ENCODE results near the gene STK33. TPM values are rescaled to one million over a fixed set of nuclear protein-coding genes. Genes with fewer than 3 reads are reported as not detected.
A peak's percentile ranks its signal among the peaks of the same experiment; 100 is the strongest.

STK33 gene
- total and polyA plus RNA-seq, 2 donors = 10.5 to 13.3 TPM

DNA sequence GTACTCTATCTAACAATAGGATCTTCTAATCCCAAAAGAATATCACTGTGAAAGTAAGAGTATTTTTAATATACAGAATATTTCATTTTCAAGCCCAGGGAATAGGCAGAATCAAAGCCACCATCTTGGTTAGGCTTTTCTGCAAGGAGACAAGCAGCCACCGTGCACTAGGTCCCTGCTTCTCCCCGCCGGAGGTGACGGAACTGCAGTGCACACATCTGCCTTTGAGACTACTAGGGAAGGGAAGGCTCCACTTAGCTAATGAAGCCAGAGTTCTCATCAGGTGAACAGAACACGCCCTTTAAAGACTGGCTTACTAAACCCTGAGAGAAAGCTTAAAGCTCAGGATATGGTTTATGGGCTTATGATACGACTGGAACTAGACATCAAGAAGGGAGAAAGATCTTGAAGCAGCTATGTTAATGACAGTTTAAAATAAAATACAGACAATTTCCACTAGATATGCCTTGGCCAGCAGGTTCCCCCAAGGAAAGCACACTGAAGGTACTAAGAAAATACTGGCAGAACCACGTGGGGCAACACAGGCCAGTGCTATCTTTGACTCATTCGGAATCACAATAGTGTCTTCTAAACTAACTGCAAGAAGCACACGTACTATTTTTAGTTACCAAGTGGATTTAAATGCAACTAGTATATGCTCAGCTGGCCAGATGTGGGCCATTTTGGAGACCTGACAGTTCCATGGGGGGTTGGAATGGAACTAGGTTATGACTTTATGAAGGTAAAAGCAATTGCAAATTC is 203.0 kb downstream of the STK33 start:
- H3K27me3 ChIP-seq (ENCODE audit: control insufficient read depth in 2 of 2, insufficient read depth in 1 of 2, low read length in 1 of 2) = no peaks in the 10 kb centered on the region
- H3K9me3 ChIP-seq (ENCODE audit: control insufficient read depth in 2 of 2, insufficient read depth in 1 of 2, low read length in 1 of 2) = no peaks in the 10 kb centered on the region
- H3K36me3 ChIP-seq (ENCODE audit: control insufficient read depth in 2 of 2, insufficient read depth in 2 of 2, low read length in 1 of 2) = no peaks in the 10 kb centered on the region
- H3K4me1 ChIP-seq (ENCODE audit: control insufficient read depth in 2 of 2, insufficient read depth in 2 of 2, low read length in 2 of 2) = peaks cover 0 to 12% of the 10 kb centered on the region in 2 donors
- H3K27ac ChIP-seq (ENCODE audit: low read depth in 1 of 2, low read length in 1 of 2) = no peak overlapping the region
- H3K4me3 ChIP-seq (ENCODE audit: low read length in 2 of 2) = no peak overlapping the region
- no peak for DNase-seq (ENCODE audit: low read depth in 6 of 9, low spot score in 9 of 9)
- 97% methylated on average over 9 of the region's 9 CpGs for WGBS

GRCh38 chr11:8389029-8389996 is 204.7 kb downstream of the STK33 start:
- 79% methylated on average over 11 of the region's 11 CpGs for WGBS
- Histone ChIP-seq H3K4me1 (ENCODE audit: control insufficient read depth in 2 of 2, insufficient read depth in 2 of 2, low read length in 2 of 2) (peaks cover 0 to 15% of the 10 kb centered on the region in 2 donors), H3K27ac (ENCODE audit: low read depth in 1 of 2, low read length in 1 of 2) (peak overlapping the region; percentile 33 to 68), H3K4me3 (ENCODE audit: low read length in 2 of 2) (no peak overlapping the region), H3K36me3 (ENCODE audit: control insufficient read depth in 2 of 2, insufficient read depth in 2 of 2, low read length in 1 of 2) (no peaks in the 10 kb centered on the region), H3K9me3 (ENCODE audit: control insufficient read depth in 2 of 2, insufficient read depth in 1 of 2, low read length in 1 of 2) (no peaks in the 10 kb centered on the region), H3K27me3 (ENCODE audit: control insufficient read depth in 2 of 2, insufficient read depth in 1 of 2, low read length in 1 of 2) (no peaks in the 10 kb centered on the region)
- DNase-seq (ENCODE audit: low read depth in 6 of 9, low spot score in 9 of 9) = no peak

- H3K4me1 ChIP-seq (ENCODE audit: control insufficient read depth in 2 of 2, insufficient read depth in 2 of 2, low read length in 2 of 2) = peaks cover 0 to 15% of the 10 kb centered on the region in 2 donors
- no peak overlapping the region for H3K4me3 ChIP-seq (ENCODE audit: low read length in 2 of 2)
- DNase-seq (ENCODE audit: low read depth in 6 of 9, low spot score in 9 of 9) = no peak
- 97% methylated on average over 5 of the region's 5 CpGs for WGBS
- no peaks in the 10 kb centered on the region for H3K9me3 ChIP-seq (ENCODE audit: control insufficient read depth in 2 of 2, insufficient read depth in 1 of 2, low read length in 1 of 2)
- no peaks in the 10 kb centered on the region for H3K27me3 ChIP-seq (ENCODE audit: control insufficient read depth in 2 of 2, insufficient read depth in 1 of 2, low read length in 1 of 2)
- H3K27ac ChIP-seq (ENCODE audit: low read depth in 1 of 2, low read length in 1 of 2) = no peak overlapping the region
- no peaks in the 10 kb centered on the region for H3K36me3 ChIP-seq (ENCODE audit: control insufficient read depth in 2 of 2, insufficient read depth in 2 of 2, low read length in 1 of 2)
Measured at GRCh38 chr11:8387693-8388092, 206.3 kb downstream of the STK33 start.

- H3K27ac ChIP-seq (ENCODE audit: low read depth in 1 of 2, low read length in 1 of 2) = peak overlapping the region in 1 of 2 donors; percentile 55
- peaks cover 0 to 15% of the 10 kb centered on the region in 2 donors for H3K4me1 ChIP-seq (ENCODE audit: control insufficient read depth in 2 of 2, insufficient read depth in 2 of 2, low read length in 2 of 2)
- no peaks in the 10 kb centered on the region for H3K36me3 ChIP-seq (ENCODE audit: control insufficient read depth in 2 of 2, insufficient read depth in 2 of 2, low read length in 1 of 2)
- DNase-seq (ENCODE audit: low read depth in 6 of 9, low spot score in 9 of 9) = no peak
- WGBS = 96% methylated on average over 7 of the region's 7 CpGs
- no peak overlapping the region for H3K4me3 ChIP-seq (ENCODE audit: low read length in 2 of 2)
- no peaks in the 10 kb centered on the region for H3K9me3 ChIP-seq (ENCODE audit: control insufficient read depth in 2 of 2, insufficient read depth in 1 of 2, low read length in 1 of 2)
- no peaks in the 10 kb centered on the region for H3K27me3 ChIP-seq (ENCODE audit: control insufficient read depth in 2 of 2, insufficient read depth in 1 of 2, low read length in 1 of 2)
Measured at GRCh38 chr11:8387141-8387540, 206.9 kb downstream of the STK33 start.

DNA sequence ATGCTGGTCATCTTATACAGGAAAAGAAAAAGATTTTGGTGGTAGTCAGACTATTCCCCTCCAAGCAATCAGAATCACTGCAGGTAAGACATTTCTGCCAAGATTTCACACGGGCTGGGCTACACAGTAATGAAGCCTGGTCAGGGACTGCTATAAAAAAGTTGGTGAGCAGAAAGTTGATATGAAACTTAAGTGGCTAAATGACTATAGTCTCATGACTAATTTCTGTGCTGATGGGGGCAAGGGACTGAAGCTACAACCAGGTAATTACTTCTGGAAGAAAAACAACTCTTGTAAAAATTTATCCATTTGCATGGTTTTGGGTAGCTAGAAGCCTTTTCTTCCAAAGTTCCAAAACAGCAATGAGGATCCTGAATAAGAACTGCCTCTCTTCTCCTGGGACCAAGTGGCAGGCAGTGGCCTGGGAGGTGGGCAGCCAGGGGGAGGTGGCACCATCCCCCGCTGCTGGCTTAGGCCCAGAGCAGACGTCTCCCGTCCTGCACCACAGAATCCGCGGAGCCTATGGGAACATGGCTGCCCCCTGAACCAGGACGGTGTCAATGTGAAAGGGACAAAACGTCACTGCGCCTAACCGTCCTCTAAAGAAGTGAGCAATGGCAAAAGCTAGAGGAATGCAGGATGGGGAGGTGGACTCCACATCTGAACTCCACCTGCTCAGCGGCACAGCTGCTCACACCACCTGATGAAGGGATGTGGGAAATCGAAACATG is 207.7 kb downstream of the STK33 start:
- Histone ChIP-seq H3K36me3 (ENCODE audit: control insufficient read depth in 2 of 2, insufficient read depth in 2 of 2, low read length in 1 of 2) (no peaks in the 10 kb centered on the region), H3K4me1 (ENCODE audit: control insufficient read depth in 2 of 2, insufficient read depth in 2 of 2, low read length in 2 of 2) (peaks cover 0 to 15% of the 10 kb centered on the region in 2 donors), H3K27ac (ENCODE audit: low read depth in 1 of 2, low read length in 1 of 2) (peak overlapping the region in 1 of 2 donors; percentile 55), H3K4me3 (ENCODE audit: low read length in 2 of 2) (no peak overlapping the region), H3K27me3 (ENCODE audit: control insufficient read depth in 2 of 2, insufficient read depth in 1 of 2, low read length in 1 of 2) (no peaks in the 10 kb centered on the region), H3K9me3 (ENCODE audit: control insufficient read depth in 2 of 2, insufficient read depth in 1 of 2, low read length in 1 of 2) (no peaks in the 10 kb centered on the region)
- no peak for DNase-seq (ENCODE audit: low read depth in 6 of 9, low spot score in 9 of 9)
- WGBS = 93% methylated on average over 12 of the region's 12 CpGs

GRCh38 chr11:8384199-8384821 is 209.7 kb downstream of the STK33 start:
- 83% methylated on average over 19 of the region's 19 CpGs for WGBS
- H3K4me3 ChIP-seq (ENCODE audit: low read length in 2 of 2) = no peak overlapping the region
- no peaks in the 10 kb centered on the region for H3K27me3 ChIP-seq (ENCODE audit: control insufficient read depth in 2 of 2, insufficient read depth in 1 of 2, low read length in 1 of 2)
- peaks cover 0 to 15% of the 10 kb centered on the region in 2 donors for H3K4me1 ChIP-seq (ENCODE audit: control insufficient read depth in 2 of 2, insufficient read depth in 2 of 2, low read length in 2 of 2)
- H3K9me3 ChIP-seq (ENCODE audit: control insufficient read depth in 2 of 2, insufficient read depth in 1 of 2, low read length in 1 of 2) = no peaks in the 10 kb centered on the region
- H3K27ac ChIP-seq (ENCODE audit: low read depth in 1 of 2, low read length in 1 of 2) = no peak overlapping the region
- no peak for DNase-seq (ENCODE audit: low read depth in 6 of 9, low spot score in 9 of 9)
- no peaks in the 10 kb centered on the region for H3K36me3 ChIP-seq (ENCODE audit: control insufficient read depth in 2 of 2, insufficient read depth in 2 of 2, low read length in 1 of 2)

DNA sequence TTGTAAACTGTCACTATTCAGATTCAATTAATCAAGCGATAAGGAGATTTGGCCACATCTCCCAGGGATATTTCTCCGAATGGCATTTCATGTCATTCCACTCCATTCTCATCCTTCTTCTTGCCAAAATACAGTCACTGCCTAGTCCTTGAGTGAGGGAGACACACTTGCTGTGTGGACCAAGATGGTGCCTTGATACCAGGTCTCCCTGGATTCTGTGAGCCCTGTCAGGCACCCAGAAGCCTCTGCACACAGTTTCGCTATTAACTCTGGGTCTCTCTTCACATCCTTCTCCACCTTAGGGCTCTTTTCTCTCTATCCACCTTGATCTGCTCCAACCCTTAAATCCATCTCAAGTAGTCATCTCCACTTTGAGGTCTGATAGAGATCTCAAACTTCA is 210.4 kb downstream of the STK33 start:
- Histone ChIP-seq H3K27ac (ENCODE audit: low read depth in 1 of 2, low read length in 1 of 2) (no peak overlapping the region), H3K27me3 (ENCODE audit: control insufficient read depth in 2 of 2, insufficient read depth in 1 of 2, low read length in 1 of 2) (no peaks in the 10 kb centered on the region), H3K4me3 (ENCODE audit: low read length in 2 of 2) (no peak overlapping the region), H3K4me1 (ENCODE audit: control insufficient read depth in 2 of 2, insufficient read depth in 2 of 2, low read length in 2 of 2) (peaks cover 0 to 13% of the 10 kb centered on the region in 2 donors), H3K9me3 (ENCODE audit: control insufficient read depth in 2 of 2, insufficient read depth in 1 of 2, low read length in 1 of 2) (no peaks in the 10 kb centered on the region), H3K36me3 (ENCODE audit: control insufficient read depth in 2 of 2, insufficient read depth in 2 of 2, low read length in 1 of 2) (no peaks in the 10 kb centered on the region)
- WGBS = 97% methylated on average over 3 of the region's 3 CpGs
- DNase-seq (ENCODE audit: low read depth in 6 of 9, low spot score in 9 of 9) = no peak

GRCh38 chr11:8383227-8383626 is 210.8 kb downstream of the STK33 start:
- no peaks in the 10 kb centered on the region for H3K36me3 ChIP-seq (ENCODE audit: control insufficient read depth in 2 of 2, insufficient read depth in 2 of 2, low read length in 1 of 2)
- no peaks in the 10 kb centered on the region for H3K27me3 ChIP-seq (ENCODE audit: control insufficient read depth in 2 of 2, insufficient read depth in 1 of 2, low read length in 1 of 2)
- H3K4me1 ChIP-seq (ENCODE audit: control insufficient read depth in 2 of 2, insufficient read depth in 2 of 2, low read length in 2 of 2) = peaks cover 0 to 12% of the 10 kb centered on the region in 2 donors
- no peak overlapping the region for H3K27ac ChIP-seq (ENCODE audit: low read depth in 1 of 2, low read length in 1 of 2)
- no peak for DNase-seq (ENCODE audit: low read depth in 6 of 9, low spot score in 9 of 9)
- H3K9me3 ChIP-seq (ENCODE audit: control insufficient read depth in 2 of 2, insufficient read depth in 1 of 2, low read length in 1 of 2) = no peaks in the 10 kb centered on the region
- WGBS = 89% methylated on average over 1 of the region's 1 CpG
- H3K4me3 ChIP-seq (ENCODE audit: low read length in 2 of 2) = no peak overlapping the region
